ENCODE results near the gene KLF9.

The KLF9 gene

GRCh38 chr9:70413799-70414775 lies at the start of gene KLF9:
KLF9 (minus strand) TSS chr9:70414657; CDS start chr9:70413363, 1,294 bp downstream.
- peak; percentile 97 for FAIRE-seq

- FAIRE-seq = no peak
Observed at GRCh38 chr9:70463877-70464276, 49.4 kb upstream of the KLF9 start.

- FAIRE-seq = no peak
Observed at GRCh38 chr9:70462300-70462699, 47.8 kb upstream of the KLF9 start.

- FAIRE-seq = no peak
Observed at GRCh38 chr9:70457235-70457634, 42.8 kb upstream of the KLF9 start.

- FAIRE-seq = no peak
Observed at GRCh38 chr9:70455993-70456704, 41.7 kb upstream of the KLF9 start.

GRCh38 chr9:70452365-70452764 lies 37.9 kb upstream of the KLF9 start:
- FAIRE-seq = no peak

GRCh38 chr9:70451765-70452164 lies 37.3 kb upstream of the KLF9 start:
- no peak for FAIRE-seq

GRCh38 chr9:70450738-70451137 lies 36.3 kb upstream of the KLF9 start:
- FAIRE-seq = no peak

GRCh38 chr9:70449461-70449860 lies 35.0 kb upstream of the KLF9 start:
- no peak for FAIRE-seq

- FAIRE-seq = no peak
Observed at GRCh38 chr9:70448919-70449318, 34.5 kb upstream of the KLF9 start.

GRCh38 chr9:70444904-70445303 lies 30.4 kb upstream of the KLF9 start:
- no peak for FAIRE-seq

GRCh38 chr9:70442328-70442848 lies 27.9 kb upstream of the KLF9 start:
- no peak for FAIRE-seq

- no peak for FAIRE-seq
Observed at GRCh38 chr9:70441622-70442021, 27.2 kb upstream of the KLF9 start.

GRCh38 chr9:70439991-70440706 lies 25.7 kb upstream of the KLF9 start:
- FAIRE-seq = no peak

- no peak for FAIRE-seq
Observed at GRCh38 chr9:70438341-70438928, 24.0 kb upstream of the KLF9 start.

- no peak for FAIRE-seq
Observed at GRCh38 chr9:70435948-70436347, 21.5 kb upstream of the KLF9 start.

GRCh38 chr9:70429899-70430298 lies 15.4 kb upstream of the KLF9 start:
- no peak for FAIRE-seq

- FAIRE-seq = no peak
Observed at GRCh38 chr9:70428781-70429180, 14.3 kb upstream of the KLF9 start.

- no peak for FAIRE-seq
Observed at GRCh38 chr9:70427161-70427945, 12.9 kb upstream of the KLF9 start.

GRCh38 chr9:70425192-70425591 lies 10.7 kb upstream of the KLF9 start:
- FAIRE-seq = no peak

- no peak for FAIRE-seq
Observed at GRCh38 chr9:70422371-70423043, 8.1 kb upstream of the KLF9 start.
